Activated CD4-positive, CD25-positive, alpha-beta regulatory T cell treated with anti-CD3 and anti-CD28 coated beads, Interleukin-2, amount 50 U/mL, for 72 hours (primary cell): Measurements from ENCODE around the gene MYBPC2.
"Not testable (repeated sequence)": the region's sequence is repeated elsewhere in the genome, so short reads cannot be mapped to it uniquely, and the experiment has no call there.

ENCODE experiments used
- DNase-seq: peaks from one replicate; pipeline ENCODE4 v3.0.0; 2021

MYBPC2 gene

GRCh38 chr19:50430888-50431342, 1.8 kb upstream of the MYBPC2 start:
- no peak for DNase-seq

GRCh38 chr19:50431343-50432220, 1.1 kb upstream of the MYBPC2 start:
- peak; percentile 93 for DNase-seq

GRCh38 chr19:50433201-50434180, 799 bp downstream of the MYBPC2 start:
- no peak for DNase-seq

GRCh38 chr19:50434525-50434924, 1.8 kb downstream of the MYBPC2 start:
- DNase-seq = no peak

- DNase-seq = no peak
Observed at GRCh38 chr19:50435221-50435620, 2.5 kb downstream of the MYBPC2 start.

- no peak for DNase-seq
Observed at GRCh38 chr19:50435627-50436026, 2.9 kb downstream of the MYBPC2 start.

- DNase-seq = no peak
Observed at GRCh38 chr19:50437862-50438449, 5.3 kb downstream of the MYBPC2 start.

GRCh38 chr19:50439130-50439529, 6.4 kb downstream of the MYBPC2 start:
- not testable (repeated sequence) for DNase-seq

- DNase-seq = no peak
Observed at GRCh38 chr19:50444059-50444458, 11.4 kb downstream of the MYBPC2 start.

GRCh38 chr19:50447053-50447452, 14.4 kb downstream of the MYBPC2 start:
- DNase-seq = no peak

GRCh38 chr19:50447750-50448149, 15.1 kb downstream of the MYBPC2 start:
- no peak for DNase-seq

- no peak for DNase-seq
Observed at GRCh38 chr19:50449236-50449899, 16.7 kb downstream of the MYBPC2 start.

- DNase-seq = no peak
Observed at GRCh38 chr19:50450369-50451222, 17.9 kb downstream of the MYBPC2 start.

- DNase-seq = no peak
Observed at GRCh38 chr19:50451223-50451534, 18.5 kb downstream of the MYBPC2 start.

GRCh38 chr19:50453243-50453642, 20.6 kb downstream of the MYBPC2 start:
- no peak for DNase-seq

- DNase-seq = no peak
Observed at GRCh38 chr19:50455992-50456391, 23.3 kb downstream of the MYBPC2 start.

- DNase-seq = no peak
Observed at GRCh38 chr19:50457300-50457699, 24.6 kb downstream of the MYBPC2 start.

GRCh38 chr19:50458396-50459066, 25.8 kb downstream of the MYBPC2 start:
- DNase-seq = no peak

- no peak for DNase-seq
Observed at GRCh38 chr19:50459067-50459456, 26.4 kb downstream of the MYBPC2 start.

- DNase-seq = no peak
Observed at GRCh38 chr19:50459638-50460037, 26.9 kb downstream of the MYBPC2 start.

GRCh38 chr19:50460161-50460765, 27.6 kb downstream of the MYBPC2 start:
- no peak for DNase-seq
